Dermis blood vessel endothelial cell (primary cell): ENCODE results near the gene PARD3. TPM values are rescaled to one million over a fixed set of nuclear protein-coding genes. Genes with fewer than 3 reads are reported as not detected.
A peak's percentile ranks its signal among the peaks of the same experiment; 100 is the strongest.
"Not testable (repeated sequence)": the region's sequence is repeated elsewhere in the genome, so short reads cannot be mapped to it uniquely, and the experiment has no call there.

Source experiments
- DNase-seq: peaks from one replicate; pipeline ENCODE4 v3.0.0; 2010
- total RNA-seq: library from RNA; depleted of rRNA; stranded (reverse); fragments of >200 nt; gene quantifications from 2 replicates; pipeline ENCODE4 v1.2.3, GENCODE V29; 2014

The PARD3 gene
- total RNA-seq, 1 donor from 2014 or later: 36.4 TPM

DNA sequence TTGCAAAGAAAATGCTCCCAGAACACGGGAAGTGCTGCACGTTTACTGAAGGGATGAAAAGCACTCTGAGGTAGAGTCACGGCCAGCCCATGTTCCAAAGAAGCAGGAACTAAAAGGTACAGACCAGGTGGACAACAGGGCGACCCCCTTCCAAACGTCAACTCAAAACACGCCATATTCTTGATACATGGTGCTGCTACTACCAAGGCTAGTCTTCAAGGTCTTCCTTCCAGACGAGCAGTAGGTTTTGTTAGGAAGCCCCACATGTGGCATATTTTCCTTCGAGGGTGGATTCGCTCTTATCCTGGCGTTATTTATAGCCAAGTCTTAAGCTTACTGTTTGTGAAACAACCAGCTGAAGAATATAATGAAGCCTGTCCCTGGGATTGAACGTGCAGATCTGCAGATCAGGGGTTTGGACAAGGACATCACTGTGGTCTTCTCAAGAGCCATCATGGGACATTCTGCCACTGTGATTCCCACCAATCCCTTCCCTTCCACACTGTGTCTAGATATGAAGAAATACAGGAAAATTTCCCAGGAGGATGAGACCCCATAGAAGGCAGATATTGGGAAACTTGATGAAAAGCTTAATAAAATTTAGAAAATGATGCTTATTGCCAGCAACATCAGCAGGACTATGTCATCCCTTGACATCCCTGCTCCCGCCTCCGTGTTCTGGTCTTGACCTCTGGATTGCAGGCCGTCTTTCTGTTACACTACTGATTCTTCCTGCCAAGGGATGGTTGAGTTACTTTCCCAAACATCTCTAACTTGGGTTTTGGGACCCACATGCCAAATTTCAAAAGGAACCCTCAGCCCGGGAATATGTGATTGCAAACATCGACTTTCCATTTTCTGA, 734.4 kb downstream of the PARD3 start:
- DNase-seq: no peak

DNA sequence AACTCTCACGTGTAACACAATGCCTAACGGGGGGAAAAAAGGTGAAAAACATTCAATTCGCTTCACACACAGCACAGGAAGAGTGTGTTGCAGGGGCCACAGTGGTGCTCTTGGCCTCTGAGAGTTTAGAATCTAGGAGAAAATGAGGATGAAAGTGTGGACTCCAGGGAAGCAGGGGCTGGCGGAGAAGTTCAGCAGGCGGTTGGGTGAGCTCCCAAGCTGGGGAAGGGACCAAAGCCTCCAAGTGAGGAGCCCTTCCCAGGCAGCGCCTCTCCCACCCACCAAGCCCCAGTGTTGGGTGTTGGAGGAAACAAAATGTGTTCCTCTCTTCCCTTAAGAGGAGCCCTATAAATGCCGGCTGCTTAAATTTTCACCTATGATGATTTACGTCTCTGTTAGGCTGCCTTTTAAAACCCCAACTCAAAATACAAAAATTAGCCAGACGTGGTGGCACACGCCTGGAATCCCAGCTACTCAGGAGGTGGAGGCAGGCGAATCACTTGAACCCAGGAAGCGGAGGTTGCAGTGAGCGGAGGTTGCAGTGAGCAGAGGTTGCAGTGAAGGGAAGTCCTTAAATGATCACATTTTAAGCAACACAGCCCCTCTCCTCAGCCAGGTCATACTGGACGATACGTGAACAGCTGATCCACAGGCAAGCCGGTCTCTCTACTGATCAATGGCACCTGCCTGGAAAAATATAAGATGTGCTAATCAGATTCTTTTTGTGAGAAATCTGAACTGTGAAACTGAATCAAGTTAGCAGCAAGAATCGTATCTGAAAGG, 735.2 kb downstream of the PARD3 start:
- no peak for DNase-seq

DNA sequence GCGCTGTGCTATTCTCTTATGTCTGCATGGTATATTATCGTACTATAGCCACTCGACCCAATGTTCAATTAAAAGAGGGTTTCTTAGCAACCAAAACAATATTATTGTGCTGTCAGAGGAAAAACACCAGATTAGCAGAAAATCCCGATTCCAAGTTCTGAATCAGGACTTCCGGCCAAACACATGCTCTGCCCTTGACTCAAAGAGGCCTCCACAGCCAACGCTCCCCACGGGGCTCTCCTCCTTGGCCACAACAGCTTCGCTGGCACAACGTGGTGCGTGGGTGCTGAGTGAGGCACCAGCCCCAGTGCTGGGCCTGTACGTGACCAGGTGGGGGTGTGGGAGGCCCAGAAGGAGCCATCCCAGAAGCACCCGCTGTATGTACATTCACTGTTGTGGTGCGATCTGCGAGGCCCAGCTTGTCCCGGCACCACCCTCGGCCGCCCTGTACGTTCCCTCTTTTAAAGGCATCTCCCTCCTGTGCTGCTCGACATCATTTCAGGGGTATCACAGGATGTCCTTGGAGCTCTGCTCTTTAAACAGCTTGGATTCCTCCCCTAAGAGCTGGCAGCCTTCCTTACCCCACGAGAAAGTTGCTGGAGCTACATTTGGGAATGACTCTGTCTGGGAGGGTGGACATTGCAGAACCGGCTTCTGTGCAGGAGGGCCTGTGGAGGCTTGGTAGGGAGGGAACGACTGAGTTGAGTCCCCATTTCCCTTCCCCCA, 736.2 kb downstream of the PARD3 start:
- peak; percentile 93 for DNase-seq

DNA sequence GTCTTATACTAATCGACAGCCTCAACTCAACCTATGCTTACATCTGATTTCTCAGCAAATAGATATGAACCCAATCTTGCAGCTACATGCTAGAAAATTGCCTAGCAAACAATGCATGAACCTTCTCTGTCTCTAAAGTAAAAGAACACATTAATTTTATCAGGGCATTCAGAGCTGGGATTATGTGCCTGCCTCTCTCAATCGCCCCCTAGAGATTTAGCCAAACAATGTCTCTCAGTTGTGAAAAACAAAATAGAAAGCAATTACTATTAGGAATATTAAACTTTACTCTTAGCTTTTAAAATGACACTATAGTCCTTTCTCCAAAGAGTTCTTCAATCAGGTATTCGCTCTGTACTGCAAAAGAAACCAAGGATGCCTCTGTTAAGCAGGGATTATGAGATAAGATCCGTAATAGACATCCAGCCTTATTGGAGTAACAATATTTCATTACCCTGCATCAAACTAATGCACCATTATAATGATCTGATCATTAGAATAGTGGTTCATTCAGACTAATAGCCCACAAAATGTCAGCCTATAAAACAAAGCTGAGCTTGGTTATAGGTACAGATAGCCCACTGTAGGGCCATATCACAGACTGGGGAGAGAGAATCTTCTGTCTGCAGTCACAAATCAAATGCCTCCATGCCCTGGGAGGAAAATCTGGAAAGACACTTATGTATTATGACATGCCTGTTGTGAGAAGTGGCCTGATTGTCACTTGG, 736.9 kb downstream of the PARD3 start:
- DNase-seq: peak; percentile 23

DNA sequence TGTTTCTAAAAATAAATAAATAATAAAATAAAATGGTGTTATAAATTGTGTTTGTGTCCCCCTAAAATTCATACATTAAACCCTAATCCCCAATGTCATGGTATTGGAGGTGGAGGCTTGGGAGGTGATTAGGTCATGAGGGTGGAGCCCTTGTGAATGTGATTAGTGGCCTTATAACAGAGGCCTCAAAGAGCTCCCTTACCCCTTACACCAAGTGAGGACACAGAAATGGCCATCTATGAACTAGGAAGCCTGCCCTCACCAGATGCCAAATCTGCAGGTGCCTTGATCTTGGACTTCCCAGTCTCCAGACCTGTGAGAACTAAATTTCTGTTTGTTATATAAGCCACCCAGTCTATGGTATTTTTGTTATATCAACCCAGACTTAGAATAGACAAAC, 738.7 kb downstream of the PARD3 start:
- no peak for DNase-seq

DNA sequence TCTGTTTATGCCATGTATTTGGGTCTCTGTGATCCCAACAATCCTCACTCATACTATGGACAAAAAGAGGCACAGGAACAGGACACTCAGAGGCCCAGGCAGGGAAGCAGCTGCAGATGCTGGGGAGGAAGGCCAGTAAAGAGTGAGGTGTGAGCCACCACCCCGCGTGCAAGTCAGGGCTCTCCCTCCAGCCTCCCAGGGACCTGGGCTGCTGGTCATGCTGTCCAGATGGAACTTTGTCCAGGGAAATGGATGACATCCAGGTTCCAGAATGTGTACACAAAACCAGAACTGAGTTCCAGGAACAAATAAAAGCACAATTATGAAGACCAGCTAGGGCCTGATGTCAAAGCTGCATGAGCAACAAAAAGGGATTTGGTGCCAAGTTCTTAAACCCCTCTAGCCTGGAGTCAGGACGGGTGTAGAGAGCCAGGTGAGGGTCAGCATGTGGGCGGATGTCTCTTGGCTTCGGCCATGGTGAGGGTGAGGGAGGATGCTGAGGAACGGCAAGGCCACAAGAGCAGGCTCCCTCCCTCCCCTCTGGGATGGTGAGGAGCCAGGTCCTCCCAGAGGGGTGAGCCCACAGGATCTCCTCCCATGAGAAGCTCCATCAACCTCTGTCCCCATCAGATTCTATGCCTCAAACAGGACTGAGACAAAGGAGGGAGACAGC, 739.7 kb downstream of the PARD3 start:
- DNase-seq: no peak

DNA sequence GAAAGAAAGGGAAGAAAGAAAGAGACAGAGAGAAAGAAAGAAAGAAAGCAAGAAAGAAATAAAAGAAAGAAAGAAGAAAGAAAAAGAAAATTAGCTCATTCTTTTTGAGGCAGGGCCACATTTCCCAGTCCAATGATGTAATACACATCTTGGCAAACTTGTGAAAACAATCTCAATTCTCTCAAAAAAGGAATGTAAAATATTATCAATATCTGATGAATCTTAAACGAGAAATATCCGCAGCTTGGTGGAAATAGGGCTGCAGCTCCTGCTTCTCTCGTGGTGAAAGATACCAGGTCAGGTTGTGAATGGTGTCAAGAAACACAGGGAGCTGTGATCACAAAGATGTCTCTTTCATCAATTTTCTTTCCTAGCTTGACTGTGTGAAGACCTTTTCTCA, 741.0 kb downstream of the PARD3 start:
- no peak for DNase-seq

DNA sequence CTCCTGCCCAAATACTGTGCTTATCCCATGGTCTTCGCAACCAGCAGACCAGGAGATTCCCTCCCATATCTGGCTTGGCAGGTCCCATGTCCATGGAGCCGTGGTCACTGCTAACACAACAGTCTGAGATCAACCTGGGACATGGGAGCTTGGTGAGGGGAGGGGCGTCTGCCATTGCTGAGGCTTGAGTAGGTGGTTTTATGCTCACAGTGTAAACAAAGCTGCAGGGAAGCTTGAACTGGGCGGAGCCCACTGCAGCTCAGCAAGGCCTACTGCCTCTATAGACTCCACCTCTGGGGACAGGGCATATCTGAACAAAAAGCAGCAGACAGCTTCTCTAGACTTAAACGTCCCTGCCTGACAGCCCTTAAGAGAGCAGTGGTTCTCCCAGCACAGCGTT, 747.4 kb downstream of the PARD3 start:
- not testable (repeated sequence) for DNase-seq

DNA sequence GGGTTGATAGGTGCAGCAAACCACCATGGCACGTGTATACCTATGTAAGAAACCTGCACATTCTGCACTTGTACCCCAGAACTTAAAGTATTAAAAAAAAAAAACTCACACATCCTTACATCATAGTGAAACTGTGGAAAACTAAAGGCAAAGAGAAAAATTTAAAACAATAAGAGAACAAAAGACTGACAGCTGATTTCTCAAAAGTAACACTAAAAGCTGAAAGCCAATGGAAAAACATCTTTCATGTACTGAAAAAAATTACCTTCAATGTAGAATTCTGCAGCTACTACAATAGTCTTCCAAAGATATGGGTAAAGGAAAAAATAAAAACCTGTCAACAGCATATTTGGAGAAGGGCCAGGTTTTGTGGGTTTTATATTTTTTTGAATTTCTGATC, 751.5 kb downstream of the PARD3 start:
- DNase-seq: no peak

DNA sequence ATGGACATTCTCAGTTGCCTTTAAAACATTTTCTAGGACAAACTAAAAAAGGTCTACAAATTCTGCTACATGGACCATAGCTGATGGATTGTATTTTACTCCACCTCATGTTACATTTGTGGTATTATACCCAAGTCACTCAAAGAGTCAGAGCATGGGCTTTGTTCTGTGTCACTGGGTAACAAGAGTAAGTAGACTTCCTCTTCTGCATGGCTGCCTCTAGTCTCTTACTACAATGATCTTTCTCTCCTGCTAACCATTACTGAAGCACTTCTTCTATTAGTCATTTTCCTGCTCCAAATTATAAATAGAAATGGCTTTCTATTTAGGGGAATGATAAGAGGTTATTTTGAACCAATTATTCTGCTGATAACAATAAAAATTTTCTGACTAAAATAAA, 753.3 kb downstream of the PARD3 start:
- no peak for DNase-seq
